ENCODE measurements around the gene CAMK2B. TPM values are rescaled to one million over a fixed set of nuclear protein-coding genes. Genes with fewer than 3 reads are reported as not detected.

Gene CAMK2B
- total and polyA plus RNA-seq, 9 donors: 0.22 to 1.4 (median 0.45) TPM; not detected in 2

DNA sequence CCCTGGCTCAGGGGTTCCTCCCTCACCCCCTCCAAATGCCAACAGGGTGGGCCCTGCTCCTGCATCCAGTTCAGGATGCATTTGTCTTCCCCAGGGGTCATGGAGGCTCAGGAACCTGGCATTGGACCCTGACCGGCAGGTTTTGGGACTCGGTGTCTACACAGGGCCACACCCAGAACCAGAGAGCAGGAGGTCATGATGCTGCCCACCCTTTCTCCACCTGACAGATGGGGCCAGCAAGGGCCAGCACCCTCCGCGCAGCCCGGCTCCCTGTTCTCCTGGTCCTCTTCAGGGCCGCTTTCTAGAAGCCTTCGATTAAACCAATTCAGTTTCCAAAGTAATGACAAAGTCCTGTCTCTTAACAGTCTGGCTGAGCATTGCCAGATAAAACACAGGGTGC lies 50.2 kb downstream of the CAMK2B start:
- no peak for DNase-seq
- Histone ChIP-seq H3K27ac (no peak overlapping the region), H3K27me3 (no peaks in the 10 kb centered on the region), H3K36me3 (no peaks in the 10 kb centered on the region), H3K9me3 (no peaks in the 10 kb centered on the region), H3K4me3 (no peak overlapping the region), H3K4me1 (ENCODE audit: insufficient read depth) (no peaks in the 10 kb centered on the region)
- intact Hi-C loops (cut with DNase I): no loop called here
- no peak for TF ChIP-seq EP300 (IDR thresholded peaks at IDR 0.05)
- TF ChIP-seq POLR2A (IDR thresholded peaks at IDR 0.05): no peak
- TF ChIP-seq, protein P1, sequence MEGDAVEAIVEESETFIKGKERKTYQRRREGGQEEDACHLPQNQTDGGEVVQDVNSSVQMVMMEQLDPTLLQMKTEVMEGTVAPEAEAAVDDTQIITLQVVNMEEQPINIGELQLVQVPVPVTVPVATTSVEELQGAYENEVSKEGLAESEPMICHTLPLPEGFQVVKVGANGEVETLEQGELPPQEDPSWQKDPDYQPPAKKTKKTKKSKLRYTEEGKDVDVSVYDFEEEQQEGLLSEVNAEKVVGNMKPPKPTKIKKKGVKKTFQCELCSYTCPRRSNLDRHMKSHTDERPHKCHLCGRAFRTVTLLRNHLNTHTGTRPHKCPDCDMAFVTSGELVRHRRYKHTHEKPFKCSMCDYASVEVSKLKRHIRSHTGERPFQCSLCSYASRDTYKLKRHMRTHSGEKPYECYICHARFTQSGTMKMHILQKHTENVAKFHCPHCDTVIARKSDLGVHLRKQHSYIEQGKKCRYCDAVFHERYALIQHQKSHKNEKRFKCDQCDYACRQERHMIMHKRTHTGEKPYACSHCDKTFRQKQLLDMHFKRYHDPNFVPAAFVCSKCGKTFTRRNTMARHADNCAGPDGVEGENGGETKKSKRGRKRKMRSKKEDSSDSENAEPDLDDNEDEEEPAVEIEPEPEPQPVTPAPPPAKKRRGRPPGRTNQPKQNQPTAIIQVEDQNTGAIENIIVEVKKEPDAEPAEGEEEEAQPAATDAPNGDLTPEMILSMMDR (IDR thresholded peaks at IDR 0.05): no peak
- WGBS, 3 donors: 83 to 87% (median 84%) methylated on average over 7 of the region's 7 CpGs

DNA sequence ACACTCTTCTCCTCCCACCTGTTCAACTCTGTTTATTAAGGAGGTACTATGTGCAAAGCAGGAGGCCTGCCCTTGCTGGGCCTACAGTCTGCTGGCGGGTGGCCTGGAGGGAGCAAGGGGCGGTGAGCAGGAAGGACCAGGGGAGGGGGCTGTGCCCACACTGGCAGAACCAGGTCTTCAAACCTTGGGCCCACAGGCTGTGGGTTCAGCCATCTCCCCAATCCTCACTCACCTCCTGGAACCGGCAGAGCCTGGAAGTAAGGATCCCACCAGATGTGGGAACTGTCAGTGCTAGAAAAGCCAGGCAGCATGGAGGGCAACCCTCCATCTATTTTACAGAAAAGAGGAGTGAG lies 50.8 kb downstream of the CAMK2B start:
- intact Hi-C loops (cut with DNase I): no loop called here
- no peaks in the 10 kb centered on the region for H3K4me1 ChIP-seq (ENCODE audit: insufficient read depth)
- no peak for DNase-seq
- H3K9me3 ChIP-seq: no peaks in the 10 kb centered on the region
- TF ChIP-seq EP300 (IDR thresholded peaks at IDR 0.05) (no peak), POLR2A (IDR thresholded peaks at IDR 0.05) (no peak)
- TF ChIP-seq, protein P1 (IDR thresholded peaks at IDR 0.05): no peak
- 94 to 95% (median 94%) methylated on average over 3 of the region's 3 CpGs for WGBS, 3 donors
- H3K27me3 ChIP-seq: no peaks in the 10 kb centered on the region
- no peak overlapping the region for H3K4me3 ChIP-seq
- no peak overlapping the region for H3K27ac ChIP-seq
- H3K36me3 ChIP-seq: no peaks in the 10 kb centered on the region

DNA sequence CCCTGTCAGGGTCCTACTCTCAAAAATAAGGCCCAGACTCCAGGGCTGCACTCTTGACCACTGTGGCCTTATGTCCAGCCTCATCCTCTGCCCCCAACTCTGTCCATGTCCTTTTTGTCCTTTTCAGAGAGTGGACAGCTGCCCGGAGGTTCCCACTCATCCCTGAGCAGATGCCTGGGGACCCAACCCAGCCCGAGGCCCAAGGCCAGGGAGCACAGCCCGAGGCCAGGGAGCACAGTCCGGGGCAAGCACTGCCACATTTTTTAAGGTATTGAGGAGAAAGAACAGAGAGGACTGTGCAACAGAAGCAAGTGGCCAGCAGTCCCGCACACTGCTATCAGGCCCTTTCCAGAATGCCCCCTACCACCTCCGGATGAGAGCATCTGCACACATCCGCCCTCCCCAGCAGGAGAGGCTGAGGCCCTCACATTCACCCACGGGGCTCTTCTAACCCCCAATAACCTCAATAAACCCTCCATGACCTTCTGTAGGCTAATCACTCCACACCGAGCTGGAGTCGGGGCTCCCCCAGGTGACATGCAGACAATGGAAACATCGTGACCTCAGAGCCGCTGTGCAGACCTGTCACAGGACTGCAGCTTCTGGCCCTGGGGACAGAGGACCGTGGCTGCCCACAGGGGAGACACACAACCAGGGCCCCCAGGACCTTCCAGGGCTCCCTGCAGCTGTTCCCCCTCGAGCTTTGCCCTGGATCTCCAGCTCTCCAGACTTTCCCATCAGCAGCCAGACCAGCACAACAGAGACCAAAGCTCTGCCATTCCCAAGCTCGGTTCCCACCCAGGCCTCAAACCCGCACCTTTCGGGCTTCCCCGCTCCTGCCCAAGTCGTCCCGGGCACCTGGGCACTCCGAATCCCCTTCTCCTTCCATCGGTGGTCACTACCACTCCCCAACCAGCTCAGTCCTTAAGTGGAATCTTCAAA lies 51.4 kb downstream of the CAMK2B start:
- Histone ChIP-seq H3K9me3 (no peaks in the 10 kb centered on the region), H3K4me1 (ENCODE audit: insufficient read depth) (no peaks in the 10 kb centered on the region), H3K27ac (no peak overlapping the region), H3K36me3 (no peaks in the 10 kb centered on the region), H3K4me3 (no peak overlapping the region), H3K27me3 (no peaks in the 10 kb centered on the region)
- 86 to 88% (median 88%) methylated on average over 21 to 22 of the region's 22 CpGs for WGBS, 3 donors
- intact Hi-C loops (cut with DNase I): no loop called here
- no peak for DNase-seq
- no peak for TF ChIP-seq EP300 (IDR thresholded peaks at IDR 0.05)

DNA sequence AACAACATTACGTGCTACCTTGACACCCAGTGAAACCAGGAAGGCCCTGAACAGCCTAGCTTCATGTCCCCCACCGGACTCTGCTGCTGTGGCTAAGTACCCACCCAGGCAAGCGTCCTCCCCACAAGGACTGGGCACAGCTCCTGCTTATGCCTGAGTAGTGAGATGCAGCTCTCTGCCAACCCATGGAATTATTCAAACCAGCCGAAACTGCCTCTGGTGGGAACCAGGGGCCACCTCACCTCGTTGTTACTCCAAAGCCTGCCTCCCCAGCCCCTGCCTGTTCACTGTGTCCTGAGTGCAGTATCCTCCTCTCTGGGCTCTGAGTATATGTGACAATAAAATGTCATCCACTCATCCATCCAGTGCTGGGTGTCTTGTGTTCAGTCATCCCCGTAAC lies 52.4 kb downstream of the CAMK2B start:
- H3K36me3 ChIP-seq: no peaks in the 10 kb centered on the region
- no peaks in the 10 kb centered on the region for H3K27me3 ChIP-seq
- H3K4me1 ChIP-seq (ENCODE audit: insufficient read depth): no peaks in the 10 kb centered on the region
- intact Hi-C loops (cut with DNase I): no loop called here
- no peak overlapping the region for H3K4me3 ChIP-seq
- no peak overlapping the region for H3K27ac ChIP-seq
- no peak for DNase-seq
- TF ChIP-seq, protein P1 (IDR thresholded peaks at IDR 0.05): no peak
- no peak for TF ChIP-seq POLR2A (IDR thresholded peaks at IDR 0.05)
- TF ChIP-seq EP300 (IDR thresholded peaks at IDR 0.05): no peak
- no peaks in the 10 kb centered on the region for H3K9me3 ChIP-seq
- WGBS, 3 donors: 86 to 92% (median 92%) methylated on average over 6 of the region's 6 CpGs

DNA sequence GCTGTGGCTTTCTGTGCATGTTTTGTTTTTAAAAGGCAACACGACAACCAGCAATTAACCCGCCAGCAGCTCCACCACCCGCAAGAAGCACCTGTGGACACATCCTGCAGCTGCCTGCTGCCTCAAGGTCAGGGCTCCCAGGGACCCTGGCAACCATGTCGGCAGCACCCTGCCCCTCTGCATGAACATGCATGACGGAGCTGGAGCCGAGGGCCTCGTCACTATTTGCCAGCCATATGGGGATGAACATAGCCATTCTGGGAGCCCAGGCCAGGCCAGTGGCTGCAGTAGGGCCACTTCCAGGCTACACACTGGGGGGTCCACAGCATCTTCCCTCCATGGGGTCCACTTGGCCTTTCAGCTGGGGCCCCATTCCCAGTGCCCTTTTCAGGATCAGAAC lies 52.9 kb downstream of the CAMK2B start:
- no peaks in the 10 kb centered on the region for H3K9me3 ChIP-seq
- no peaks in the 10 kb centered on the region for H3K36me3 ChIP-seq
- WGBS, 3 donors: 67 to 80% (median 78%) methylated on average over 7 of the region's 7 CpGs
- DNase-seq: no peak
- no peak for TF ChIP-seq POLR2A (IDR thresholded peaks at IDR 0.05)
- TF ChIP-seq EP300 (IDR thresholded peaks at IDR 0.05): no peak
- TF ChIP-seq, protein P1 (IDR thresholded peaks at IDR 0.05): no peak
- intact Hi-C loops (cut with DNase I): no loop called here
- H3K4me1 ChIP-seq (ENCODE audit: insufficient read depth): no peaks in the 10 kb centered on the region
- H3K27ac ChIP-seq: no peak overlapping the region
- no peak overlapping the region for H3K4me3 ChIP-seq
- H3K27me3 ChIP-seq: no peaks in the 10 kb centered on the region
